RWPE2 (cell line): ENCODE results near the gene CIPC.

ENCODE experiments used
- ATAC-seq: fragments of 200-7000 bp; cut with Tn5 transposase; 3 replicates; pipeline ENCODE4 v1.9.1; 2021; ENCODE audit warnings: low read depth
- DNase-seq: peaks from one replicate; pipeline ENCODE4 v3.0.0-alpha.2; 2020; ENCODE audit warnings: low spot score
- H3K27ac ChIP-seq: fragments of 450-650 bp; 2 replicates; pipeline ENCODE4 v1.5.1; 2017; ENCODE audit warnings: mild to moderate bottlenecking; ENCODE audit not compliant: poor library complexity, severe bottlenecking
- H3K27me3 ChIP-seq: fragments of 250-450 bp; sonication (Bioruptor Pico); 2 replicates; pipeline ENCODE4 v1.5.1; 2021; ENCODE audit warnings: mild to moderate bottlenecking, moderate library complexity; ENCODE audit not compliant: insufficient read depth, poor library complexity, severe bottlenecking
- H3K36me3 ChIP-seq: fragments of 250-450 bp; sonication (Bioruptor Pico); 2 replicates; pipeline ENCODE4 v1.5.1; 2020; ENCODE audit warnings: low read depth, mild to moderate bottlenecking, moderate library complexity
- H3K4me1 ChIP-seq: fragments of 250-450 bp; sonication (Bioruptor Pico); 2 replicates; pipeline ENCODE4 v1.5.1; 2021; ENCODE audit warnings: mild to moderate bottlenecking, moderate library complexity; ENCODE audit not compliant: insufficient read depth, poor library complexity, severe bottlenecking
- H3K4me3 ChIP-seq: fragments of 250-450 bp; sonication (Bioruptor Pico); 2 replicates; pipeline ENCODE4 v1.5.1; 2021; ENCODE audit warnings: mild to moderate bottlenecking, moderate library complexity; ENCODE audit not compliant: severe bottlenecking
- H3K9me3 ChIP-seq: fragments of 250-450 bp; sonication (Bioruptor Pico); 2 replicates; pipeline ENCODE4 v1.5.1; 2021; ENCODE audit warnings: mild to moderate bottlenecking, moderate library complexity; ENCODE audit not compliant: severe bottlenecking
- CTCF ChIP-seq: fragments of 450-650 bp; IDR thresholded peaks from one replicate; pipeline ENCODE4 v1.5.1; 2017; ENCODE audit warnings: mild to moderate bottlenecking, moderate library complexity; ENCODE audit not compliant: poor library complexity, severe bottlenecking

Gene CIPC

DNA sequence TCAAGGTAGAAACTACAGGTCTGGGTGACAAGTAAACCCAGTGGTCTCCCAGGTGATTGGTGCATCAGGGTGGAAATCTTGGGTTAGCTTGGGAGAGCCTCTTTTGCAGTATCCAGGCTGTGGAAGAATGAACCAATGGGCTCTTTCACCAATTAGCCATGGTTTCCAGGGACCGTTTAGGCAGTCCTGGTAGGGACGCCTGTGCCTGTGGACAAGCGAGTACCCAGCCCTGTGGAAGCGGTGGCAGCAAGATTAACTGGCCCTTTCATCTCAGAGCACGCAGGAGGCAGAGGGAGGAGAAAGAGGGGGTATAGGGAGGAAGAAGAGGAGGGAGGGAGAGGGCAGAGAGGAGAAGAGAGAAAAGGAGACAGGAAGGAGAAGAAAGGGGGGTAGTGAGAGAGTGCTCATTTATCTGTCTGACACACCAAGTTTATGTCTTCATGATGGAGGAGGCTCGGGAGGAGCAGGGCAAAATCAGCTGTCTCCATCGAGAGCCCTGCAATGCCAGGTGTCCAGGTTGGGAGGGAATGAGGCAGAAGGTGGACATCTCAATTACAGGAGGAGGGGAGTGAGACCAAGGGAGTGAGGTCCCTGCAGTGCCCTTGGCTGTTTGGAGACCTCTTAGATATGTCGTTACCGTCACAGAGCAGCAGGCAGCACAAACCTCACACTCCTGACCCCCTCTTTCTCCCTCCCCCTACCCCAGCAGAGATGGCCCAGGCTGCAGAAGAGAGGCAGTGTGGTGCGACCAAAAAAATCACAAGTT lies 48.1 kb downstream of the CIPC start:
- Histone ChIP-seq H3K27me3 (peaks cover 70% of the 10 kb centered on the region), H3K9me3 (no peaks in the 10 kb centered on the region), H3K36me3 (no peaks in the 10 kb centered on the region), H3K4me3 (no peak overlapping the region), H3K4me1 (no peaks in the 10 kb centered on the region), H3K27ac (no peak overlapping the region)
- no peak for TF ChIP-seq CTCF
- DNase-seq (peak; percentile 20), ATAC-seq (no peak; the same call in 2 of the 3 replicates)

DNA sequence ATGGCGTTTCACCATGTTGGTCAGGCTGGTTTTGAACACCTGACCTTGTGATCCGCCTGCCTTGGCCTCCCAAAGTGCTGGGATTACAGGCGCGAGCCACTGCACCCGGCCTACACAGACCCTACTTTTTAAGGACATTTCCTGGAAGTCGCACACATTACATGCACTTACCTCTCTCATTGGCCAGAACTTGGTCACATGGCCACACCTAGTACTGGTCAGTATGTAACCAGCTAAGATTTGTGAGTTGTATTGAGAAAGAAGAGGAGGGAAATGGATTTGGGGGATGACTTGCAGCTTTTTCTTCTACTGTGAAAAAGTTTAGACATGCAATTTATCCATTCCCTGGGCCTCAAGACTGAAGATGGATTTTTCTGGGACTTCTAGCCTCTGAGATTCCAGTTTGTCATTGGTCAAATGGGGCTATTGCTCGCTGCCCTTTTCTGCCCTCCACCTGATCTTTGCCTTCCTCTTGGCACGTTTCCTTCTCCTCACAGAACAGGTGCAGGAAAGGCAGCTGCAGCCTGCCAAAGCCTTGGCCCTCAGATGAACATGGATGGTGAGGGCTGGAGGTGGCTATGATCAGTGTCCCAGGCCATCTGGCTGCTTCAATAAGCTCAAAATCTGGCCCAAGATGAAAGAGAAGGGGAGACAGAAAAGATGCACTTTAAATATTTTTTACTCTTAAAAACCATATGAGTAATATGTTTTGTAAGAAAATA lies 50.6 kb downstream of the CIPC start:
- Histone ChIP-seq H3K9me3 (no peaks in the 10 kb centered on the region), H3K27me3 (peaks cover 45% of the 10 kb centered on the region), H3K4me3 (no peak overlapping the region), H3K4me1 (no peaks in the 10 kb centered on the region), H3K27ac (no peak overlapping the region), H3K36me3 (no peaks in the 10 kb centered on the region)
- no peak for ATAC-seq
- TF ChIP-seq CTCF = no peak
- no peak for DNase-seq

DNA sequence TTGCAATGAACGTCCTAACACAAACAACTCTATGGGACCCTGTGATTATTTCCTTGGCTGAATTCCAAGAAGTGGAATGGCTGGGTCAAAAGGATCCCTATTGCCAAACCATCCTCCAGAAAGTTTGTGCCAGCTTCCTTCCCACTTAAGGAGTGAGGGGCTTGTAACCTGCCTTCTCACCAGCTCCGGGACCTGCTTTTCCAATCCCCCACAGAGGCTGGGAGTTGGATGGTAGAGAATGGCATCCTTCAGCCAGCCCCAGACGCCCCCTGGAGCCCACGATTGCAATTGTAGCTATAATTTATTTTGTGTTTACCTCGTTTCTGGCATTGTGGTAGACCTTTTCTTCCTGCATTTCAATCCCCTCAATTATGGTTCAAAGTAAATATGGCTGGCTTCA lies 53.2 kb downstream of the CIPC start:
- Histone ChIP-seq H3K27me3 (peaks cover 19% of the 10 kb centered on the region), H3K4me3 (no peak overlapping the region), H3K27ac (no peak overlapping the region), H3K4me1 (no peaks in the 10 kb centered on the region), H3K9me3 (no peaks in the 10 kb centered on the region), H3K36me3 (no peaks in the 10 kb centered on the region)
- no peak for DNase-seq
- 0 out of 3 replicates have a peak, but pooled peaks have one; percentile 26 for ATAC-seq
- TF ChIP-seq CTCF = peak; percentile 76

DNA sequence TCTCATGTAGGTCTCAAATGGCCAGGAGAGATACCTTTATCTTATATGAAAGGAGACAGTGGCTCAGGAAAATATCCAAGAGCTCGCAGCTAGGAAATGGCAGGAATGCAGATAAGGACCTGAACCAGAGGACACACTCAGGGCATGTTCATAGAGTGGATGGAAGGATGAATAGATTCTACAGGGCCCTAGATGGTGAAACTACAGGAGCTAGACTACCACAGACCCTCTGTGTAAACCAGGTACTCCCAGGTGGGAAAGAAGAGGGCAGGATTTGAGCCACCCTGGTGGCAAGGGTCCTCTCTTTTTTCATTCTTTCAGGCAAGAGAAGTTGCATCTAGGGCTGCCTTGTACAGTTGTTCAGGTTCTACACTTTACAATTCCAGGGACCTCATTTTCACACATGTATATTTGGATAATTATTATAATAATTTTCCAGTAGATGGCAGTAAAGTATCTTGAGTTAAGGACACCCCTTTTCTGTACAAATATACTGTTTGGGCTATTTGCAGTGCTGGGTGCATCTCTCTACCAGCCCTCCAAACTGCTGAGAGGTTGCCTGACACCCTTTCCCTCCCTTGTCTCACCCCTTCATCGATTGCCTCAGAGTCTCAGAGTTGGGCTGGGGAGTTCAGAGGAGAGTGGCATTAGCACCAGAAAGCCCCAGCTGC lies 54.0 kb downstream of the CIPC start:
- no peak for DNase-seq
- ATAC-seq = peak; percentile 77
- peaks cover 11% of the 10 kb centered on the region for H3K27me3 ChIP-seq
- no peaks in the 10 kb centered on the region for H3K4me1 ChIP-seq
- no peak overlapping the region for H3K27ac ChIP-seq
- H3K9me3 ChIP-seq = no peaks in the 10 kb centered on the region
- peak; percentile 18 for TF ChIP-seq CTCF
- no peaks in the 10 kb centered on the region for H3K36me3 ChIP-seq
- H3K4me3 ChIP-seq = no peak overlapping the region
